ENCODE measurements around the gene E2F2.

Gene E2F2

GRCh38 chr1:23530747-23531561 lies at the start of gene E2F2:
Gene E2F2 (minus strand): TSS chr1:23531233. CDS start chr1:23530793, 440 bp downstream.
- DNase-seq = peak; percentile 87

GRCh38 chr1:23578997-23579363 lies 47.9 kb upstream of the E2F2 start:
- DNase-seq = no peak

- DNase-seq = no peak
Observed at GRCh38 chr1:23578311-23578996, 47.4 kb upstream of the E2F2 start.

- DNase-seq = no peak
Observed at GRCh38 chr1:23577056-23578004, 46.3 kb upstream of the E2F2 start.

- no peak for DNase-seq
Observed at GRCh38 chr1:23576338-23577055, 45.5 kb upstream of the E2F2 start.

- no peak for DNase-seq
Observed at GRCh38 chr1:23575226-23575810, 44.3 kb upstream of the E2F2 start.

- DNase-seq = no peak
Observed at GRCh38 chr1:23574265-23574754, 43.3 kb upstream of the E2F2 start.

GRCh38 chr1:23573574-23574182 lies 42.6 kb upstream of the E2F2 start:
- DNase-seq = no peak

- DNase-seq = no peak
Observed at GRCh38 chr1:23571465-23571864, 40.4 kb upstream of the E2F2 start.

GRCh38 chr1:23570001-23570691 lies 39.1 kb upstream of the E2F2 start:
- no peak for DNase-seq

GRCh38 chr1:23568608-23569383 lies 37.8 kb upstream of the E2F2 start:
- no peak for DNase-seq

- DNase-seq = no peak
Observed at GRCh38 chr1:23567996-23568607, 37.1 kb upstream of the E2F2 start.

GRCh38 chr1:23567629-23567995 lies 36.6 kb upstream of the E2F2 start:
- DNase-seq = no peak

GRCh38 chr1:23566304-23566703 lies 35.3 kb upstream of the E2F2 start:
- DNase-seq = no peak

GRCh38 chr1:23565776-23566175 lies 34.7 kb upstream of the E2F2 start:
- no peak for DNase-seq

- no peak for DNase-seq
Observed at GRCh38 chr1:23564529-23565122, 33.6 kb upstream of the E2F2 start.

- no peak for DNase-seq
Observed at GRCh38 chr1:23563755-23564374, 32.8 kb upstream of the E2F2 start.

- no peak for DNase-seq
Observed at GRCh38 chr1:23563003-23563402, 32.0 kb upstream of the E2F2 start.

Data from NCI-H1436 (cell line).